ENCODE measurements around the gene NFKBIE. TPM values are rescaled to one million over a fixed set of nuclear protein-coding genes. Genes with fewer than 3 reads are reported as not detected.

Gene NFKBIE
- total and polyA plus RNA-seq, 9 of the 15 experiments (the other 6 are each of a cell fraction or from before 2014, with no cell fraction given): 2.1 to 16.4 (median 11.7) TPM

DNA sequence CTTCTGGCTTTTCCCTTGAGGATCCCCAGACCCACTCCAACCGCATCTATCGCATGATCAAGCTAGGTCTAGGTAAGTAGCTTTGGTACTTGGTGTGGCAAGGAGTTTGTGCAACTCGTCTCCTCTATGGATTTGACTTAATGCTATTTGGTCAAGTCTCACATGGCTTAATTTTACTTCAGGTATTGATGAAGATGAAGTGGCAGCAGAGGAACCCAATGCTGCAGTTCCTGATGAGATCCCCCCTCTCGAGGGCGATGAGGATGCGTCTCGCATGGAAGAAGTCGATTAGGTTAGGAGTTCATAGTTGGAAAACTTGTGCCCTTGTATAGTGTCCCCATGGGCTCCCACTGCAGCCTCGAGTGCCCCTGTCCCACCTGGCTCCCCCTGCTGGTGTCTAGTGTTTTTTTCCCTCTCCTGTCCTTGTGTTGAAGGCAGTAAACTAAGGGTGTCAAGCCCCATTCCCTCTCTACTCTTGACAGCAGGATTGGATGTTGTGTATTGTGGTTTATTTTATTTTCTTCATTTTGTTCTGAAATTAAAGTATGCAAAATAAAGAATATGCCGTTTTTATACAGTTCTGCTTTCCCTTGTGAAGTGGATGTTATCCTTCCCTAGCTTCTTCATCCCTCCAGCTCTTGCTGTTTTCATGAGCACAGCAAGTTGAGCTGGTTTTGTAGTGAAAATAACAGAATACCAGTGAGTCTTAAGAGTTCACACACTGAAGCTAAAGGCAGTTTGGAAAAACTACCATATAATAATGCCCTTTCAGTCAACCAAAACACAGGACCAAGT lies 11.8 kb downstream of the NFKBIE start (continued):
- TF ChIP-seq, protein P1, sequence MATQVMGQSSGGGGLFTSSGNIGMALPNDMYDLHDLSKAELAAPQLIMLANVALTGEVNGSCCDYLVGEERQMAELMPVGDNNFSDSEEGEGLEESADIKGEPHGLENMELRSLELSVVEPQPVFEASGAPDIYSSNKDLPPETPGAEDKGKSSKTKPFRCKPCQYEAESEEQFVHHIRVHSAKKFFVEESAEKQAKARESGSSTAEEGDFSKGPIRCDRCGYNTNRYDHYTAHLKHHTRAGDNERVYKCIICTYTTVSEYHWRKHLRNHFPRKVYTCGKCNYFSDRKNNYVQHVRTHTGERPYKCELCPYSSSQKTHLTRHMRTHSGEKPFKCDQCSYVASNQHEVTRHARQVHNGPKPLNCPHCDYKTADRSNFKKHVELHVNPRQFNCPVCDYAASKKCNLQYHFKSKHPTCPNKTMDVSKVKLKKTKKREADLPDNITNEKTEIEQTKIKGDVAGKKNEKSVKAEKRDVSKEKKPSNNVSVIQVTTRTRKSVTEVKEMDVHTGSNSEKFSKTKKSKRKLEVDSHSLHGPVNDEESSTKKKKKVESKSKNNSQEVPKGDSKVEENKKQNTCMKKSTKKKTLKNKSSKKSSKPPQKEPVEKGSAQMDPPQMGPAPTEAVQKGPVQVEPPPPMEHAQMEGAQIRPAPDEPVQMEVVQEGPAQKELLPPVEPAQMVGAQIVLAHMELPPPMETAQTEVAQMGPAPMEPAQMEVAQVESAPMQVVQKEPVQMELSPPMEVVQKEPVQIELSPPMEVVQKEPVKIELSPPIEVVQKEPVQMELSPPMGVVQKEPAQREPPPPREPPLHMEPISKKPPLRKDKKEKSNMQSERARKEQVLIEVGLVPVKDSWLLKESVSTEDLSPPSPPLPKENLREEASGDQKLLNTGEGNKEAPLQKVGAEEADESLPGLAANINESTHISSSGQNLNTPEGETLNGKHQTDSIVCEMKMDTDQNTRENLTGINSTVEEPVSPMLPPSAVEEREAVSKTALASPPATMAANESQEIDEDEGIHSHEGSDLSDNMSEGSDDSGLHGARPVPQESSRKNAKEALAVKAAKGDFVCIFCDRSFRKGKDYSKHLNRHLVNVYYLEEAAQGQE (IDR thresholded peaks at IDR 0.05; ENCODE audit: borderline replicate concordance): peak; percentile 26; the same call in 1 of the 2 replicates
- TF ChIP-seq, protein P1 (CRISPR knock-in tag; IDR thresholded peaks at IDR 0.05; ENCODE audit: low read depth): no peak
- TF ChIP-seq ZNF212 (CRISPR knock-in tag; IDR thresholded peaks at IDR 0.05) (no peak), HEY1 (CRISPR knock-in tag; IDR thresholded peaks at IDR 0.05; ENCODE audit: borderline replicate concordance) (no peak), STAG1 (CRISPR knock-in tag; IDR thresholded peaks at IDR 0.05; ENCODE audit: borderline replicate concordance) (no peak), CSDE1 (IDR thresholded peaks at IDR 0.05) (no peak), PHB (CRISPR knock-in tag; IDR thresholded peaks at IDR 0.05) (no peak)
- TF ChIP-seq, protein P2, sequence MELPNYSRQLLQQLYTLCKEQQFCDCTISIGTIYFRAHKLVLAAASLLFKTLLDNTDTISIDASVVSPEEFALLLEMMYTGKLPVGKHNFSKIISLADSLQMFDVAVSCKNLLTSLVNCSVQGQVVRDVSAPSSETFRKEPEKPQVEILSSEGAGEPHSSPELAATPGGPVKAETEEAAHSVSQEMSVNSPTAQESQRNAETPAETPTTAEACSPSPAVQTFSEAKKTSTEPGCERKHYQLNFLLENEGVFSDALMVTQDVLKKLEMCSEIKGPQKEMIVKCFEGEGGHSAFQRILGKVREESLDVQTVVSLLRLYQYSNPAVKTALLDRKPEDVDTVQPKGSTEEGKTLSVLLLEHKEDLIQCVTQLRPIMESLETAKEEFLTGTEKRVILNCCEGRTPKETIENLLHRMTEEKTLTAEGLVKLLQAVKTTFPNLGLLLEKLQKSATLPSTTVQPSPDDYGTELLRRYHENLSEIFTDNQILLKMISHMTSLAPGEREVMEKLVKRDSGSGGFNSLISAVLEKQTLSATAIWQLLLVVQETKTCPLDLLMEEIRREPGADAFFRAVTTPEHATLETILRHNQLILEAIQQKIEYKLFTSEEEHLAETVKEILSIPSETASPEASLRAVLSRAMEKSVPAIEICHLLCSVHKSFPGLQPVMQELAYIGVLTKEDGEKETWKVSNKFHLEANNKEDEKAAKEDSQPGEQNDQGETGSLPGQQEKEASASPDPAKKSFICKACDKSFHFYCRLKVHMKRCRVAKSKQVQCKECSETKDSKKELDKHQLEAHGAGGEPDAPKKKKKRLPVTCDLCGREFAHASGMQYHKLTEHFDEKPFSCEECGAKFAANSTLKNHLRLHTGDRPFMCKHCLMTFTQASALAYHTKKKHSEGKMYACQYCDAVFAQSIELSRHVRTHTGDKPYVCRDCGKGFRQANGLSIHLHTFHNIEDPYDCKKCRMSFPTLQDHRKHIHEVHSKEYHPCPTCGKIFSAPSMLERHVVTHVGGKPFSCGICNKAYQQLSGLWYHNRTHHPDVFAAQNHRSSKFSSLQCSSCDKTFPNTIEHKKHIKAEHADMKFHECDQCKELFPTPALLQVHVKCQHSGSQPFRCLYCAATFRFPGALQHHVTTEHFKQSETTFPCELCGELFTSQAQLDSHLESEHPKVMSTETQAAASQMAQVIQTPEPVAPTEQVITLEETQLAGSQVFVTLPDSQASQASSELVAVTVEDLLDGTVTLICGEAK (IDR thresholded peaks at IDR 0.05): no peak
- TF ChIP-seq, protein P2 (CRISPR knock-in tag; IDR thresholded peaks at IDR 0.05): 0 out of 2 replicates have a peak, but pooled peaks have one; percentile 7
- TF ChIP-seq, protein P3, sequence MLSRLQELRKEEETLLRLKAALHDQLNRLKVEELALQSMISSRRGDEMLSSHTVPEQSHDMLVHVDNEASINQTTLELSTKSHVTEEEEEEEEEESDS (CRISPR knock-in tag; IDR thresholded peaks at IDR 0.05): no peak
